Progenitor cell of endocrine pancreas (in vitro differentiated cells): Measurements from ENCODE around the gene RAB31. TPM values are rescaled to one million over a fixed set of nuclear protein-coding genes. Genes with fewer than 3 reads are reported as not detected.

Experiments
- DNase-seq: peaks from one replicate; pipeline ENCODE4 v3.0.0; 2021; ENCODE audit warnings: low spot score; ENCODE audit not compliant: unreplicated experiment
- H3K27ac Mint-ChIP-seq: 2 replicates; pipeline ENCODE4 v1.8.0; 2021; ENCODE audit warnings: mild to moderate bottlenecking, moderate library complexity, mixed read lengths
- H3K27me3 Mint-ChIP-seq: 2 replicates; pipeline ENCODE4 v1.8.0; 2021; ENCODE audit warnings: mixed read lengths
- H3K36me3 Mint-ChIP-seq: 2 replicates; pipeline ENCODE4 v1.8.0; 2022; ENCODE audit warnings: mixed read lengths; ENCODE audit not compliant: insufficient read depth
- H3K4me1 Mint-ChIP-seq: 2 replicates; pipeline ENCODE4 v1.8.0; 2021; ENCODE audit warnings: low read depth, mixed read lengths
- H3K4me3 Mint-ChIP-seq: 2 replicates; pipeline ENCODE4 v1.8.0; 2021; ENCODE audit warnings: low read depth, mild to moderate bottlenecking, moderate library complexity, mixed read lengths
- H3K9me3 Mint-ChIP-seq: 2 replicates; pipeline ENCODE4 v1.8.0; 2021; ENCODE audit warnings: low read depth, mixed read lengths
- CTCF ChIP-seq: fragments of 200-600 bp; sonication (generic); IDR thresholded peaks from one replicate; pipeline ENCODE4 v1.5.0; 2021; ENCODE audit warnings: antibody characterized with exemption, mild to moderate bottlenecking; ENCODE audit not compliant: unreplicated experiment
- total RNA-seq: library from RNA; stranded (reverse); gene quantifications from 2 replicates; pipeline ENCODE4 v1.2.1, GENCODE V29; 2021

RAB31 gene
- total RNA-seq, 1 donor from 2014 or later, result 2.9 TPM

DNA sequence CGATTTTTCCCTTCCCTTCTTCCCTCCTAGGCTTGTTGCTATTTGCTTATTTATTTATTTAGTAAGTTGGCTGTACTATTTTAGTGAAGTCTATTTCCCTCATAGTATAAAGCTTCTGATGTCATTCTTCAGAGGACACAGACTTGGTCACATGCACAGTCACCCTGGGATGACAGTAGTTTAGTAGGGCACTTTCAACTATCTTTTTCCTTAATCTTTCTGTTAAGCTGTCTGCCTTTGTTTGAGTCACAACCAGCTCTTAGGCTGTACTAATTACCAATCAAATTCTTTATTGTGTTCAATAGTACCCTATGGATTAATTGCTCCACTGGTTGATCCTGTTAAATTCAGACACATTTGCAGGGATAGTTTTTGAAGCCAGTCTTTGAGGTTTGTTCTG, 26.9 kb upstream of the RAB31 start:
- DNase-seq, result no peak
- H3K27ac Mint-ChIP-seq, result no peak overlapping the region
- H3K27me3 Mint-ChIP-seq, result peaks cover 4% of the 10 kb centered on the region
- H3K9me3 Mint-ChIP-seq, result no peaks in the 10 kb centered on the region
- H3K4me1 Mint-ChIP-seq, result no peaks in the 10 kb centered on the region
- no peak overlapping the region for H3K4me3 Mint-ChIP-seq
- no peak for TF ChIP-seq CTCF
- no peaks in the 10 kb centered on the region for H3K36me3 Mint-ChIP-seq

- Mint-ChIP-seq H3K36me3 (no peaks in the 10 kb centered on the region), H3K9me3 (no peaks in the 10 kb centered on the region), H3K27me3 (peaks cover 4% of the 10 kb centered on the region), H3K27ac (no peak overlapping the region), H3K4me3 (no peak overlapping the region), H3K4me1 (no peaks in the 10 kb centered on the region)
- no peak for TF ChIP-seq CTCF
- DNase-seq, result no peak
Observed at GRCh38 chr18:9682572-9682971, 25.5 kb upstream of the RAB31 start.

- no peak for TF ChIP-seq CTCF
- H3K36me3 Mint-ChIP-seq, result no peaks in the 10 kb centered on the region
- no peak overlapping the region for H3K4me3 Mint-ChIP-seq
- no peaks in the 10 kb centered on the region for H3K9me3 Mint-ChIP-seq
- DNase-seq, result no peak
- H3K27ac Mint-ChIP-seq, result no peak overlapping the region
- no peaks in the 10 kb centered on the region for H3K4me1 Mint-ChIP-seq
- peaks cover 4% of the 10 kb centered on the region for H3K27me3 Mint-ChIP-seq
Observed at GRCh38 chr18:9683418-9684396, 24.4 kb upstream of the RAB31 start.

DNA sequence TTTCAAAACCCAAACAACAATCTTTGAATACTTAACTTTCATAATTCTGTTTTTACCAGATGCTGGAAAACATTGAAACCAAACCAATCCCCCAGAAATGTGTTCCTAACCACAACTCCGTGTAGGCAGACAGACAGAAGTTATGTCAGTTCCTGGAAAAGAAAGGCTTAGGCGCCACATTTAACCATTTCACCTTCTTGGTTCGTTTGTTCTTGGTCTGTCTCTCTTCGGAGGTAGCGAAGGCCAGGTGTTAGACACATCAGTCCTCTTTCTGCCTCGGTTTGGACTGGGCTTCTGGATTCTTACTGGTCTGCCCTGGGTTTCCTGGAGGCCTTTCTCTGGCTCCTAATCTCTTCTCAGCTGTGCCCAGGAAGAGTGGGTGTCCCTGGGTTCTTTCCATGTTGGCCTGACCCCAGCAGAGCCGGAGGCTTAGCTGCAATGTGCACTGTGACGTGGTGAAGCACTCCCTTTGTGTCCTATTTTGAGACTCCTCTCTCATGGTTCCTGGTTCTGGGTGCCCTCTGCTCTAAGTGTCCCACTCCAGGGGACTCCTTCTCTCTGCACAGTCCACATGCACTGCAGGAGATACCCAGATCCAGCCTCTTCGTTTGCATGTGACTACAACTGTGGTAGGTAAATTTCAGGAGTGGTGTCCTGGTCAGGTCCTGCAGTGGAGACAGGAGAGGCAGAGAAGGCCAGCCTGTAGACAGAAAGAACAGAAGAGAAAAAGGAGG, 23.1 kb upstream of the RAB31 start:
- no peak overlapping the region for H3K4me3 Mint-ChIP-seq
- peaks cover 4% of the 10 kb centered on the region for H3K27me3 Mint-ChIP-seq
- H3K27ac Mint-ChIP-seq, result no peak overlapping the region
- TF ChIP-seq CTCF, result no peak
- DNase-seq, result no peak
- H3K9me3 Mint-ChIP-seq, result no peaks in the 10 kb centered on the region
- H3K4me1 Mint-ChIP-seq, result no peaks in the 10 kb centered on the region
- H3K36me3 Mint-ChIP-seq, result no peaks in the 10 kb centered on the region

DNA sequence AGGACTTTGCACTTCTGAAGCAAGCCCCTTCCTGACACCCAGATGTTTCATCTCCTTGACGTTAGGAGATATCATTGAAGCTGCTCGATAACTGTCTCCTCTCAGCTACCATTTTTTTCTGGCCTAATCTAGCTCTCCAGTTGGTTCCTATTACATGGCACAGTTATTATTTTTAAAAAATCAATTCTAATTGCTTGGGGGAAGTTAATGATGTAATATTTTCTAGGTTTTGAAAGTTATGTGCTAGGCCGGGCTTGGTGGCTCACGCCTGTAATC, 22.5 kb upstream of the RAB31 start:
- no peaks in the 10 kb centered on the region for H3K36me3 Mint-ChIP-seq
- no peak for DNase-seq
- no peak for TF ChIP-seq CTCF
- H3K9me3 Mint-ChIP-seq, result no peaks in the 10 kb centered on the region
- no peaks in the 10 kb centered on the region for H3K4me1 Mint-ChIP-seq
- no peak overlapping the region for H3K4me3 Mint-ChIP-seq
- H3K27me3 Mint-ChIP-seq, result peaks cover 4% of the 10 kb centered on the region
- H3K27ac Mint-ChIP-seq, result no peak overlapping the region
